SK-N-SH treated with all-trans-retinoic acid at 6 μM for 48 hours (cell line): ENCODE measurements around the gene PAXX.

Experiments used
- BACH2 ChIP-seq: fragments of 250-450 bp; sonication (Bioruptor Pico); IDR thresholded peaks from 2 replicates; pipeline ENCODE4 v1.9.0; 2021; ENCODE audit warnings: mild to moderate bottlenecking, borderline replicate concordance
- CSDC2 ChIP-seq: fragments of 250-450 bp; sonication (Bioruptor Pico); IDR thresholded peaks from 2 replicates; pipeline ENCODE4 v1.5.0; 2020; ENCODE audit warnings: mild to moderate bottlenecking, moderate library complexity
- ESRRG ChIP-seq: fragments of 250-450 bp; sonication (Bioruptor Pico); IDR thresholded peaks from 2 replicates; pipeline ENCODE4 v1.6.1; 2021; ENCODE audit warnings: mild to moderate bottlenecking
- OSR1 ChIP-seq: fragments of 250-450 bp; sonication (Bioruptor Pico); IDR thresholded peaks from 2 replicates; pipeline ENCODE4 v1.8.0; 2022; ENCODE audit warnings: moderate library complexity, mild to moderate bottlenecking, inconsistent platforms
- PATZ1 ChIP-seq: fragments of 250-450 bp; sonication (Bioruptor Pico); IDR thresholded peaks from 2 replicates; pipeline ENCODE4 v1.8.0; 2020; ENCODE audit warnings: mild to moderate bottlenecking, moderate library complexity, borderline replicate concordance
- RARB ChIP-seq: fragments of 250-450 bp; sonication (Bioruptor Pico); IDR thresholded peaks from 2 replicates; pipeline ENCODE4 v1.8.0; 2021; ENCODE audit warnings: mild to moderate bottlenecking, moderate library complexity
- ZC3H10 ChIP-seq: fragments of 250-450 bp; sonication (Bioruptor Pico); IDR thresholded peaks from 2 replicates; pipeline ENCODE4 v1.5.1; 2021; ENCODE audit warnings: mild to moderate bottlenecking, moderate library complexity
- ZFP3 ChIP-seq: fragments of 250-450 bp; sonication (Bioruptor Pico); IDR thresholded peaks from 2 replicates; pipeline ENCODE4 v1.5.0; 2020; ENCODE audit warnings: mild to moderate bottlenecking, moderate library complexity
- ZFP30 ChIP-seq: fragments of 450-650 bp; formaldehyde crosslinking; IDR thresholded peaks from 2 replicates; pipeline ENCODE4 v1.5.0; 2022; ENCODE audit warnings: mild to moderate bottlenecking, moderate library complexity
- ZNF70 ChIP-seq: fragments of 450-650 bp; formaldehyde crosslinking; IDR thresholded peaks from 2 replicates; pipeline ENCODE4 v1.5.0; 2020; ENCODE audit warnings: mild to moderate bottlenecking, moderate library complexity
- ZNF8 ChIP-seq: fragments of 450-650 bp; formaldehyde crosslinking; IDR thresholded peaks from 2 replicates; pipeline ENCODE4 v1.5.0; 2020; ENCODE audit warnings: mild to moderate bottlenecking, moderate library complexity
- TF ChIP-seq, protein P1 (sequence below): fragments of 250-450 bp; sonication (Bioruptor Pico); IDR thresholded peaks from 2 replicates; pipeline ENCODE4 v1.5.0; 2020; ENCODE audit warnings: mild to moderate bottlenecking, moderate library complexity
- TF ChIP-seq, protein P2 (sequence below): fragments of 250-450 bp; sonication (Bioruptor Pico); IDR thresholded peaks from 2 replicates; pipeline ENCODE4 v1.5.1; 2020; ENCODE audit warnings: low read depth, mild to moderate bottlenecking, moderate library complexity

- TF ChIP-seq CSDC2 (CRISPR knock-in tag) = no peak
- no peak for TF ChIP-seq ZFP30
- TF ChIP-seq PATZ1 (CRISPR knock-in tag) = no peak
- no peak for TF ChIP-seq RARB (CRISPR knock-in tag)
- no peak for TF ChIP-seq ZNF70 (CRISPR knock-in tag)
- TF ChIP-seq ESRRG (CRISPR knock-in tag) = no peak
- TF ChIP-seq ZC3H10 (CRISPR knock-in tag) = no peak
- TF ChIP-seq OSR1 (CRISPR knock-in tag) = no peak
- TF ChIP-seq, protein P1, sequence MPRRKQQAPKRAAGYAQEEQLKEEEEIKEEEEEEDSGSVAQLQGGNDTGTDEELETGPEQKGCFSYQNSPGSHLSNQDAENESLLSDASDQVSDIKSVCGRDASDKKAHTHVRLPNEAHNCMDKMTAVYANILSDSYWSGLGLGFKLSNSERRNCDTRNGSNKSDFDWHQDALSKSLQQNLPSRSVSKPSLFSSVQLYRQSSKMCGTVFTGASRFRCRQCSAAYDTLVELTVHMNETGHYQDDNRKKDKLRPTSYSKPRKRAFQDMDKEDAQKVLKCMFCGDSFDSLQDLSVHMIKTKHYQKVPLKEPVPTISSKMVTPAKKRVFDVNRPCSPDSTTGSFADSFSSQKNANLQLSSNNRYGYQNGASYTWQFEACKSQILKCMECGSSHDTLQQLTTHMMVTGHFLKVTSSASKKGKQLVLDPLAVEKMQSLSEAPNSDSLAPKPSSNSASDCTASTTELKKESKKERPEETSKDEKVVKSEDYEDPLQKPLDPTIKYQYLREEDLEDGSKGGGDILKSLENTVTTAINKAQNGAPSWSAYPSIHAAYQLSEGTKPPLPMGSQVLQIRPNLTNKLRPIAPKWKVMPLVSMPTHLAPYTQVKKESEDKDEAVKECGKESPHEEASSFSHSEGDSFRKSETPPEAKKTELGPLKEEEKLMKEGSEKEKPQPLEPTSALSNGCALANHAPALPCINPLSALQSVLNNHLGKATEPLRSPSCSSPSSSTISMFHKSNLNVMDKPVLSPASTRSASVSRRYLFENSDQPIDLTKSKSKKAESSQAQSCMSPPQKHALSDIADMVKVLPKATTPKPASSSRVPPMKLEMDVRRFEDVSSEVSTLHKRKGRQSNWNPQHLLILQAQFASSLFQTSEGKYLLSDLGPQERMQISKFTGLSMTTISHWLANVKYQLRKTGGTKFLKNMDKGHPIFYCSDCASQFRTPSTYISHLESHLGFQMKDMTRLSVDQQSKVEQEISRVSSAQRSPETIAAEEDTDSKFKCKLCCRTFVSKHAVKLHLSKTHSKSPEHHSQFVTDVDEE (CRISPR knock-in tag) = no peak
- TF ChIP-seq ZNF8 (CRISPR knock-in tag) = no peak
- no peak for TF ChIP-seq ZFP3 (CRISPR knock-in tag)
- TF ChIP-seq BACH2 (CRISPR knock-in tag) = no peak
- TF ChIP-seq, protein P2, sequence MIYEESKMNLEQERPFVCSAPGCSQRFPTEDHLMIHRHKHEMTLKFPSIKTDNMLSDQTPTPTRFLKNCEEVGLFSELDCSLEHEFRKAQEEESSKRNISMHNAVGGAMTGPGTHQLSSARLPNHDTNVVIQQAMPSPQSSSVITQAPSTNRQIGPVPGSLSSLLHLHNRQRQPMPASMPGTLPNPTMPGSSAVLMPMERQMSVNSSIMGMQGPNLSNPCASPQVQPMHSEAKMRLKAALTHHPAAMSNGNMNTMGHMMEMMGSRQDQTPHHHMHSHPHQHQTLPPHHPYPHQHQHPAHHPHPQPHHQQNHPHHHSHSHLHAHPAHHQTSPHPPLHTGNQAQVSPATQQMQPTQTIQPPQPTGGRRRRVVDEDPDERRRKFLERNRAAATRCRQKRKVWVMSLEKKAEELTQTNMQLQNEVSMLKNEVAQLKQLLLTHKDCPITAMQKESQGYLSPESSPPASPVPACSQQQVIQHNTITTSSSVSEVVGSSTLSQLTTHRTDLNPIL (CRISPR knock-in tag) = no peak
These were observed 37.7 kb upstream of the PAXX start for GRCh38 chr9:136954270-136955083.
